ENCODE measurements around the gene WIPF2. TPM values are rescaled to one million over a fixed set of nuclear protein-coding genes. Genes with fewer than 3 reads are reported as not detected.

WIPF2 gene
- total RNA-seq, 1 donor = 11.2 TPM

GRCh38 chr17:40319651-40320540, 100.8 kb downstream of the WIPF2 start:
- no peak for DNase-seq (ENCODE audit: low read depth)

GRCh38 chr17:40320756-40321523, 101.8 kb downstream of the WIPF2 start:
- no peak for TF ChIP-seq CTCF (IDR thresholded peaks at IDR 0.05; ENCODE audit: insufficient read depth, low read depth, low read length)
- no peak for DNase-seq (ENCODE audit: low read depth)
- peak overlapping the region; percentile 35 for H3K4me3 ChIP-seq (ENCODE audit: low read depth, low read length)

More at GRCh38 chr17:40319651-40320540, 100.8 kb downstream of the WIPF2 start:
- H3K4me3 ChIP-seq (ENCODE audit: low read depth, low read length) = peak overlapping the region; percentile 98
- TF ChIP-seq CTCF (IDR thresholded peaks at IDR 0.05; ENCODE audit: insufficient read depth, low read depth, low read length) = no peak

GRCh38 chr17:40321524-40321929, 102.4 kb downstream of the WIPF2 start:
- H3K4me3 ChIP-seq (ENCODE audit: low read depth, low read length) = peak overlapping the region; percentile 44
- no peak for DNase-seq (ENCODE audit: low read depth)

GRCh38 chr17:40321961-40322357, 102.9 kb downstream of the WIPF2 start:
- no peak for TF ChIP-seq CTCF (IDR thresholded peaks at IDR 0.05; ENCODE audit: insufficient read depth, low read depth, low read length)
- no peak for DNase-seq (ENCODE audit: low read depth)
- peak overlapping the region; percentile 44 for H3K4me3 ChIP-seq (ENCODE audit: low read depth, low read length)

More at GRCh38 chr17:40321524-40321929, 102.4 kb downstream of the WIPF2 start:
- no peak for TF ChIP-seq CTCF (IDR thresholded peaks at IDR 0.05; ENCODE audit: insufficient read depth, low read depth, low read length)

GRCh38 chr17:40322358-40323315, 103.5 kb downstream of the WIPF2 start:
- peak; percentile 72 for DNase-seq (ENCODE audit: low read depth)
- H3K4me3 ChIP-seq (ENCODE audit: low read depth, low read length) = peak overlapping the region; percentile 44
- TF ChIP-seq CTCF (IDR thresholded peaks at IDR 0.05; ENCODE audit: insufficient read depth, low read depth, low read length) = no peak
